Stimulated activated CD8-positive, alpha-beta memory T cell treated with anti-CD3 and anti-CD28 coated beads, Interleukin-12 subunit alpha, Interleukin-12 subunit beta, amount 100 ng/mL, for 4 hours (primary cell): Measurements from ENCODE around the gene MPZL3.
"Not testable (repeated sequence)": the region's sequence is repeated elsewhere in the genome, so short reads cannot be mapped to it uniquely, and the experiment has no call there.

Source experiments
- DNase-seq: peaks from one replicate; pipeline ENCODE4 v3.0.0-alpha.2; 2020; ENCODE audit warnings: low read depth

MPZL3 gene

GRCh38 chr11:118212781-118213191, 39.4 kb downstream of the MPZL3 start:
- DNase-seq: no peak

- no peak for DNase-seq
These were observed 39.9 kb downstream of the MPZL3 start for GRCh38 chr11:118212131-118212725.

GRCh38 chr11:118211006-118211405, 41.2 kb downstream of the MPZL3 start:
- DNase-seq: no peak

GRCh38 chr11:118210323-118210722, 41.8 kb downstream of the MPZL3 start:
- DNase-seq: no peak

GRCh38 chr11:118209033-118209432, 43.1 kb downstream of the MPZL3 start:
- no peak for DNase-seq

GRCh38 chr11:118207079-118207478, 45.1 kb downstream of the MPZL3 start:
- DNase-seq: no peak

- DNase-seq: no peak
These were observed 45.7 kb downstream of the MPZL3 start for GRCh38 chr11:118206391-118207031.

GRCh38 chr11:118205606-118206378, 46.4 kb downstream of the MPZL3 start:
- no peak for DNase-seq

- no peak for DNase-seq
These were observed 49.4 kb downstream of the MPZL3 start for GRCh38 chr11:118202599-118203422.

- no peak for DNase-seq
These were observed 50.2 kb downstream of the MPZL3 start for GRCh38 chr11:118201966-118202365.

GRCh38 chr11:118200901-118201680, 51.1 kb downstream of the MPZL3 start:
- DNase-seq: no peak

- no peak for DNase-seq
These were observed 51.7 kb downstream of the MPZL3 start for GRCh38 chr11:118200497-118200896.

- no peak for DNase-seq
These were observed 53.0 kb downstream of the MPZL3 start for GRCh38 chr11:118199135-118199534.

GRCh38 chr11:118198370-118198769, 53.8 kb downstream of the MPZL3 start:
- DNase-seq: peak; percentile 58

- DNase-seq: no peak
These were observed 57.1 kb downstream of the MPZL3 start for GRCh38 chr11:118194835-118195627.

GRCh38 chr11:118193910-118194566, 58.1 kb downstream of the MPZL3 start:
- DNase-seq: no peak

- not testable (repeated sequence) for DNase-seq
These were observed 59.3 kb downstream of the MPZL3 start for GRCh38 chr11:118192817-118193216.

- DNase-seq: not testable (repeated sequence)
These were observed 61.1 kb downstream of the MPZL3 start for GRCh38 chr11:118190942-118191506.

GRCh38 chr11:118186346-118187107, 65.6 kb downstream of the MPZL3 start:
- DNase-seq: no peak
